RWPE2 (cell line): Measurements from ENCODE around the gene CYP2R1.

Experiments used
- ATAC-seq: fragments of 200-7000 bp; cut with Tn5 transposase; 3 replicates; pipeline ENCODE4 v1.9.1; 2021; ENCODE audit warnings: low read depth
- DNase-seq: peaks from one replicate; pipeline ENCODE4 v3.0.0-alpha.2; 2020; ENCODE audit warnings: low spot score
- H3K27ac ChIP-seq: fragments of 450-650 bp; 2 replicates; pipeline ENCODE4 v1.5.1; 2017; ENCODE audit warnings: mild to moderate bottlenecking; ENCODE audit not compliant: poor library complexity, severe bottlenecking
- H3K27me3 ChIP-seq: fragments of 250-450 bp; sonication (Bioruptor Pico); 2 replicates; pipeline ENCODE4 v1.5.1; 2021; ENCODE audit warnings: mild to moderate bottlenecking, moderate library complexity; ENCODE audit not compliant: insufficient read depth, poor library complexity, severe bottlenecking
- H3K36me3 ChIP-seq: fragments of 250-450 bp; sonication (Bioruptor Pico); 2 replicates; pipeline ENCODE4 v1.5.1; 2020; ENCODE audit warnings: low read depth, mild to moderate bottlenecking, moderate library complexity
- H3K4me1 ChIP-seq: fragments of 250-450 bp; sonication (Bioruptor Pico); 2 replicates; pipeline ENCODE4 v1.5.1; 2021; ENCODE audit warnings: mild to moderate bottlenecking, moderate library complexity; ENCODE audit not compliant: insufficient read depth, poor library complexity, severe bottlenecking
- H3K4me3 ChIP-seq: fragments of 250-450 bp; sonication (Bioruptor Pico); 2 replicates; pipeline ENCODE4 v1.5.1; 2021; ENCODE audit warnings: mild to moderate bottlenecking, moderate library complexity; ENCODE audit not compliant: severe bottlenecking
- H3K9me3 ChIP-seq: fragments of 250-450 bp; sonication (Bioruptor Pico); 2 replicates; pipeline ENCODE4 v1.5.1; 2021; ENCODE audit warnings: mild to moderate bottlenecking, moderate library complexity; ENCODE audit not compliant: severe bottlenecking
- CTCF ChIP-seq: fragments of 450-650 bp; IDR thresholded peaks from one replicate; pipeline ENCODE4 v1.5.1; 2017; ENCODE audit warnings: mild to moderate bottlenecking, moderate library complexity; ENCODE audit not compliant: poor library complexity, severe bottlenecking

The CYP2R1 gene

GRCh38 chr11:14905104-14906033, 13.3 kb upstream of the CYP2R1 start:
- peaks cover 2% of the 10 kb centered on the region for H3K27me3 ChIP-seq
- H3K27ac ChIP-seq = no peak overlapping the region
- peak; percentile 29 for TF ChIP-seq CTCF
- no peak overlapping the region for H3K4me3 ChIP-seq
- no peak for ATAC-seq
- DNase-seq = no peak
- H3K4me1 ChIP-seq = peaks cover 5% of the 10 kb centered on the region
- no peaks in the 10 kb centered on the region for H3K9me3 ChIP-seq
- no peaks in the 10 kb centered on the region for H3K36me3 ChIP-seq

GRCh38 chr11:14904745-14905103, 12.7 kb upstream of the CYP2R1 start:
- Histone ChIP-seq H3K4me1 (peaks cover 5% of the 10 kb centered on the region), H3K27ac (no peak overlapping the region), H3K4me3 (no peak overlapping the region), H3K9me3 (no peaks in the 10 kb centered on the region), H3K27me3 (peaks cover 2% of the 10 kb centered on the region), H3K36me3 (no peaks in the 10 kb centered on the region)
- no peak for ATAC-seq
- DNase-seq = no peak
- peak; percentile 62 for TF ChIP-seq CTCF

GRCh38 chr11:14902650-14903350, 10.8 kb upstream of the CYP2R1 start:
- peak; percentile 91 for ATAC-seq
- H3K4me3 ChIP-seq = no peak overlapping the region
- peaks cover 5% of the 10 kb centered on the region for H3K4me1 ChIP-seq
- no peak for DNase-seq
- no peaks in the 10 kb centered on the region for H3K9me3 ChIP-seq
- no peak for TF ChIP-seq CTCF
- H3K27me3 ChIP-seq = no peaks in the 10 kb centered on the region
- H3K36me3 ChIP-seq = no peaks in the 10 kb centered on the region
- no peak overlapping the region for H3K27ac ChIP-seq

- H3K4me3 ChIP-seq = no peak overlapping the region
- no peak for ATAC-seq
- no peaks in the 10 kb centered on the region for H3K36me3 ChIP-seq
- H3K27ac ChIP-seq = no peak overlapping the region
- no peak for DNase-seq
- H3K27me3 ChIP-seq = no peaks in the 10 kb centered on the region
- peaks cover 5% of the 10 kb centered on the region for H3K4me1 ChIP-seq
- H3K9me3 ChIP-seq = no peaks in the 10 kb centered on the region
- no peak for TF ChIP-seq CTCF
Measured at GRCh38 chr11:14898906-14899305, 6.9 kb upstream of the CYP2R1 start.
